Prostate gland (tissue), 2 donors: Measurements from ENCODE around the gene ZNF784.

Experiments used
- CTCF ChIP-seq, 4 experiments: fragments of 200-600 bp in 2 of 4; fragments of 450-650 bp in 2 of 4; sonication (generic) in 2 of 4; IDR thresholded peaks; 1 replicate in 3 of 4; 2 replicates in 1 of 4; pipeline ENCODE4 v1.5.1; 2016 to 2019; ENCODE audit warnings: antibody characterized with exemption in 4 of 4, mild to moderate bottlenecking in 2 of 4, moderate library complexity in 2 of 4
- POLR2A ChIP-seq: fragments of 450-650 bp; IDR thresholded peaks from one replicate; pipeline ENCODE4 v1.6.1; 2016; ENCODE audit warnings: antibody characterized with exemption, mild to moderate bottlenecking

- TF ChIP-seq POLR2A (no peak), CTCF (IDR thresholded peaks at IDR 0.05) (no peak)
These were observed 8.6 kb downstream of the ZNF784 start for GRCh38 chr19:55615543-55616394.
